ENCODE results near the gene C7orf57. TPM values are rescaled to one million over a fixed set of nuclear protein-coding genes. Genes with fewer than 3 reads are reported as not detected.
A peak's percentile ranks its signal among the peaks of the same experiment; 100 is the strongest.
"Not testable (repeated sequence)": the region's sequence is repeated elsewhere in the genome, so short reads cannot be mapped to it uniquely, and the experiment has no call there.

Gene C7orf57
- total RNA-seq: not detected

DNA sequence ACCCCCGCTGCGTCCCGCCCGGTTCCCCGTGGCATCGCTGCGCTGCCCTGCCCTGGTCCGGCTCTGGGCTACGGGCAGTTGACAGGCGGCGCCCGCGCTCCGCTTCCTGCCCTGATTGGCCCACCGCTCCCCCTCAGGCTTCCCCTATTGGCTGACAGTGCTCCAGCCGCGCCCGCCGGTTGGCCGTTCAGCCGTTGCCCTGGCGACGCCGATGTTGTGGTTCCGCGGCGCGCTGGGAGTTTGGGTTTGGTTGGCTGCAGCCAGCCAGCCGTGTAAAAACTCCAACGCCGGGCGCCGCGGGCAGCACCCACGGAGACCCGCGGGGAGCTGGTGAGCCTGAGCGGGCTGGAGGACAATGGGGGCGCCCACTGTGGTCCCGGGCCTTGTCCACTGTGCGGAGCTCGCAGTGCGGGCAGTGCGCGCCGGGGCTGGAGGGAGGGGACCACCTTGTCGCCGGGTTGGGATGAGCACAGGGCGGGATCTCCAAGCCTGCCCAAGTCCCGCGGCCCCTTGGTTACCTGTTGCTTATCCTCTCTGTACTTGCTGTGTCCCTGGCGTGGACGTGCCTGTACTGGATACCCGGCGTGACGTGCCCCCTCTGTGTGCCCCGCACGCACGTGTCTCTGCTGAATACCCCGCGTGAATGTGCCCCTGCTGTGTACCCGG is at the start of gene C7orf57:
Gene C7orf57, plus strand, starts transcription at position 243 of the 666 bp plus-strand sequence. CDS start 766 bp downstream, outside the sequence.
- H3K4me1 ChIP-seq: peaks cover 0 to 16% (median 7%) of the 10 kb centered on the region in 3 donors
- peak; percentile 98 for ATAC-seq
- H3K9me3 ChIP-seq: no peaks in the 10 kb centered on the region
- TF ChIP-seq POLR2AphosphoS5 (IDR thresholded peaks at IDR 0.05) (no peak), EP300 (IDR thresholded peaks at IDR 0.05) (no peak), POLR2A (IDR thresholded peaks at IDR 0.05) (no peak)
- TF ChIP-seq, protein P1, sequence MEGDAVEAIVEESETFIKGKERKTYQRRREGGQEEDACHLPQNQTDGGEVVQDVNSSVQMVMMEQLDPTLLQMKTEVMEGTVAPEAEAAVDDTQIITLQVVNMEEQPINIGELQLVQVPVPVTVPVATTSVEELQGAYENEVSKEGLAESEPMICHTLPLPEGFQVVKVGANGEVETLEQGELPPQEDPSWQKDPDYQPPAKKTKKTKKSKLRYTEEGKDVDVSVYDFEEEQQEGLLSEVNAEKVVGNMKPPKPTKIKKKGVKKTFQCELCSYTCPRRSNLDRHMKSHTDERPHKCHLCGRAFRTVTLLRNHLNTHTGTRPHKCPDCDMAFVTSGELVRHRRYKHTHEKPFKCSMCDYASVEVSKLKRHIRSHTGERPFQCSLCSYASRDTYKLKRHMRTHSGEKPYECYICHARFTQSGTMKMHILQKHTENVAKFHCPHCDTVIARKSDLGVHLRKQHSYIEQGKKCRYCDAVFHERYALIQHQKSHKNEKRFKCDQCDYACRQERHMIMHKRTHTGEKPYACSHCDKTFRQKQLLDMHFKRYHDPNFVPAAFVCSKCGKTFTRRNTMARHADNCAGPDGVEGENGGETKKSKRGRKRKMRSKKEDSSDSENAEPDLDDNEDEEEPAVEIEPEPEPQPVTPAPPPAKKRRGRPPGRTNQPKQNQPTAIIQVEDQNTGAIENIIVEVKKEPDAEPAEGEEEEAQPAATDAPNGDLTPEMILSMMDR (IDR thresholded peaks at IDR 0.05): peak in 2 of 4 experiments; percentile 13 to 50
- H3K27ac ChIP-seq: no peak within 1 kb of the TSS
- WGBS, 2 donors (ENCODE audit: low coverage in 1 of 2): 0% methylated on average over 1 of the region's 62 CpGs; no CpG with 5 or more reads in 1 of the 2 donors
- H3K27me3 ChIP-seq: peaks cover 27% of the 10 kb centered on the region
- peak within 1 kb of the TSS; percentile 11 to 55 for H3K4me3 ChIP-seq
- no peaks in the 10 kb centered on the region for H3K36me3 ChIP-seq

DNA sequence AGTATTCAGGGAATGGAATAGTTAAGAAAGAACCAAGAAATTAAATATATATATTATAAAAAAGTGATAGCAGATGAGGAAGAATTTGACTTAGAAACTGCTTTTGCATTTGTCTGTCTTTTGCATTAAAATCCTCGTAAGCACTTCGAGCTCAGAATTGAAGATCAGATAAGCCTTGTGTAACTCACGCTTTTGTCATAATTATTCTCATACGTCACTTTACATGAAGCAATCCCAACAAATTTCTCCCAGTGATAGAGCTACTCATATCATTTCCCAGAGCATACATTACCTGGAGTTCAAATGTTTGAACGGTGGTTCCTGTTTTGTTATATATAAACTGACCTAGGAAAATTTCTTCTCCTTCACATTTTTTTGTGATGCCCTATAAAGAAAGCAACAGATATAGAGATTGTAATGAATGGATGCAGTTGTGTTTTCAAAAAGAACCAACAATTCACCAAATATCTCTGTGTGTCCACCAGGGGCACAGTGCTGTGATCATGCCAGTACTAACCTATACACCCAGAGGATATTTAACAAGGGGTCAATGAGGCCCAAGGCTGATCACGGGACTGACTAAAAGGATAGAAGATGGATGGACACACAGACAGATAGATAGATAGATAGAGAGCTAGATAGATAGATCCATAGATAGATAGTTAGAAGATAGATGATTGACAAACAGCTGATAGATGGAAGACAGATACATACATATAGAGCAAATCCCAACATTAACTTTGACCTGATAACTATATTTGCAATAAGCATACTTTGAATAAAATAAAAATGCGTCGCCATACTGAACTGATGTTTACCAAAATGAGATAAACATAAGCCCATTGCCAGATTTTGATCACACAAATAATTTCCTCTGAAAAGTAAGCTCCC is 46.6 kb upstream of the C7orf57 start:
- Histone ChIP-seq H3K9me3 (no peaks in the 10 kb centered on the region), H3K27me3 (no peaks in the 10 kb centered on the region), H3K36me3 (no peaks in the 10 kb centered on the region), H3K4me3 (no peak overlapping the region), H3K4me1 (peaks cover 0 to 5% (median 0%) of the 10 kb centered on the region in 3 donors), H3K27ac (no peak overlapping the region)
- no peak for ATAC-seq
- WGBS, 2 donors (ENCODE audit: low coverage in 1 of 2): 68 to 82% methylated on average over 8 of the region's 8 CpGs
- no peak for TF ChIP-seq POLR2A (IDR thresholded peaks at IDR 0.05)
- TF ChIP-seq, protein P1 (IDR thresholded peaks at IDR 0.05): no peak
- no peak for TF ChIP-seq EP300 (IDR thresholded peaks at IDR 0.05)
- TF ChIP-seq POLR2AphosphoS5 (IDR thresholded peaks at IDR 0.05): no peak

DNA sequence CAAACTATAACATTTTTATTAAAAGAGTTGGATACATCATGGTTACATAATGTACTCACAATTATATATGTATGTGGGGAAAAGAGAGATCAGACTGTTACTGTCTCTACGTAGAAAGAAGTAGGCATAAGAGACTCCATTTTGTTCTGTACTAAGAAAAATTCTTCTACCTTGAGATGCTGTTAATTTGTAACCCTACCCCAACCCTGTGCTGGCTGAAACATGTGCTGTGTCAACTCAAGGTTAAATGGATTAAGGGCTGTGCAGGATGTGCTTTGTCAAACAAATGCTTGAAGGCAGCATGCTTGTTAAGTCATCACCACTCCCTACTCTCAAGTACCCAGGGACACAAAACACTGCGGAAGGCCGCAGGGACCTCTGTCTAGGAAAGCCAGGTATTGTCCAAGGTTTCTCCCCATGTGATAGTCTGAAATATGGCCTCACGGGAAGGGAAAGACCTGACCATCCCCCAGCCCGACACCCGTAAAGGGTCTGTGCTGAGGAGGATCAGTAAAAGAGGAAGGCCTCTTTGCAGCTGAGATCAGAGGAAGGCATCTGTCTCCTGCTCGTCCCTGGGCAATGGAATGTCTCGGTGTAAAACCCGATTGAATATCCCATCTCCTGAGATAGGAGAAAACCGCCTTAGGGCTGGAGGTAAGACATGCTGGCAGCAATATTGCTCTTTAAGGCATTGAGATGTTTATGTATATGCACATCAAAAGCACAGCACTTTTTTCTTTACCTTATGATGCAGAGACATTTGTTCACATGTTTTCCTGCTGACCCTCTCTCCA is 45.5 kb upstream of the C7orf57 start:
- WGBS, 2 donors (ENCODE audit: low coverage in 1 of 2): 75 to 76% methylated on average over 3 to 6 of the region's 10 CpGs
- ATAC-seq: not testable (repeated sequence)

DNA sequence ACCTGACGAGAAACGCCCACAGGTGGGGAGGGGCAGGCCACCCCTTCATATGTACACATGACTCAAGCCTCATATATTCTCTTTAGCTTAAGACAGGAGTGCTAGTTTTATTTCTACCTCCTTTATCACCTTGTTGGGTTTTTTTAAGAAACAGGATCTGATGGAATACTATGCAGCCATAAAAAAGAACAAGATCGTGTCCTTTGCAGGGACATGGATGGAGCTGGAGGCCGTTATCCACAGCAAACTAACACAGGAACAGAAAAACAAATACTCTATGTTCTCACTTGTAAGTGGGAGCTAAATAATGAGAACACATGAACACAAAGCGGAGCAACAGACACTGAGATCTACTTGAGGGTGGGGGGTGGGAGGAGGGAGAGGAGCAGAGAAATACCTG is 44.8 kb upstream of the C7orf57 start:
- H3K36me3 ChIP-seq: no peaks in the 10 kb centered on the region
- 92 to 100% methylated on average over 2 of the region's 5 CpGs for WGBS, 2 donors (ENCODE audit: low coverage in 1 of 2)
- H3K9me3 ChIP-seq: no peaks in the 10 kb centered on the region
- TF ChIP-seq POLR2A (IDR thresholded peaks at IDR 0.05): no peak
- TF ChIP-seq, protein P1 (IDR thresholded peaks at IDR 0.05): no peak
- no peak for TF ChIP-seq POLR2AphosphoS5 (IDR thresholded peaks at IDR 0.05)
- no peak for TF ChIP-seq EP300 (IDR thresholded peaks at IDR 0.05)
- no peak for ATAC-seq
- H3K4me3 ChIP-seq: no peak overlapping the region
- no peaks in the 10 kb centered on the region for H3K27me3 ChIP-seq
- H3K4me1 ChIP-seq: peaks cover 0 to 5% (median 0%) of the 10 kb centered on the region in 3 donors
- no peak overlapping the region for H3K27ac ChIP-seq

More for the DNA sequence above, 45.5 kb upstream of the C7orf57 start:
- H3K36me3 ChIP-seq, H3K27ac ChIP-seq, H3K4me1 ChIP-seq, H3K4me3 ChIP-seq, H3K27me3 ChIP-seq, H3K9me3 ChIP-seq: not testable (repeated sequence)

DNA sequence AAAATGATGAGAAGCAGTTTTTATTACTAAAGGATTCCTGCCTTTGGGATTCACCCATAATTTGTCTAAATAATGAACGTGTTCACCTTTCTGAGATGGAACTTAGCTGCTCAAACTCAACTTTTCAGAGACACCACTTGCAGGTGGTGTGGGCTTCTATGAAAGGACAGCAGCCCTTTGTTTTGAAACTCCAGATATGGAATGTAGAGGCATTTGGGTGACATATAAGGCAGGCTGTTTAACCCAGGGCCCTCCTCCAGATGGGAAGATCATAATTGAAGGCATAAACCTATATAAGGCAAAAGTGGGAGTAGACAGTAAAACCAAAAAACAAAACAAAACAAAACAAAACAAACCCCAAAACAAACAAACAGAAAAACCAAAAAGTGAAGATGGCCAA is 44.1 kb upstream of the C7orf57 start:
- WGBS, 2 donors (ENCODE audit: low coverage in 1 of 2): 75 to 91% methylated on average over 1 of the region's 1 CpG
- Histone ChIP-seq H3K4me1 (peaks cover 0 to 5% (median 0%) of the 10 kb centered on the region in 3 donors), H3K27ac (peak overlapping the region in 2 of 4 donors; percentile 33 to 62), H3K36me3 (no peaks in the 10 kb centered on the region), H3K4me3 (peak overlapping the region in 1 of 2 donors; percentile 52), H3K9me3 (no peaks in the 10 kb centered on the region), H3K27me3 (no peaks in the 10 kb centered on the region)
- TF ChIP-seq POLR2AphosphoS5 (IDR thresholded peaks at IDR 0.05): no peak
- TF ChIP-seq EP300 (IDR thresholded peaks at IDR 0.05): no peak
- TF ChIP-seq, protein P1 (IDR thresholded peaks at IDR 0.05): no peak
- TF ChIP-seq POLR2A (IDR thresholded peaks at IDR 0.05): no peak
- ATAC-seq: no peak

Measured in gastroesophageal sphincter (tissue), 4 donors.